OCI-LY1 (cell line): ENCODE results near the gene SLC12A3.
A peak's percentile ranks its signal among the peaks of the same experiment; 100 is the strongest.

Experiments used
- H2AFZ ChIP-seq: fragments of 200-600 bp; sonication (generic), shearing (Covaris generic); 2 replicates; pipeline ENCODE4 v1.6.0; 2014; ENCODE audit warnings: antibody characterized with exemption, mild to moderate bottlenecking, low read length
- H3F3A ChIP-seq: fragments of 200-600 bp; sonication (generic), shearing (Covaris generic); 2 replicates; pipeline ENCODE4 v1.6.0; 2014; ENCODE audit warnings: mild to moderate bottlenecking, antibody characterized with exemption, low read length, moderate library complexity; ENCODE audit not compliant: insufficient read depth
- H3K27ac ChIP-seq: fragments of 200-600 bp; sonication (generic); 2 replicates; pipeline ENCODE4 v1.5.1; 2014; ENCODE audit warnings: low read length, mixed run types, mild to moderate bottlenecking, low read depth; ENCODE audit not compliant: poor library complexity, severe bottlenecking
- H3K27me3 ChIP-seq: fragments of 200-600 bp; sonication (generic); 2 replicates; pipeline ENCODE4 v1.6.0; 2014; ENCODE audit warnings: antibody characterized with exemption, mild to moderate bottlenecking, low read length, moderate library complexity; ENCODE audit not compliant: insufficient read depth
- H3K36me3 ChIP-seq: fragments of 200-600 bp; sonication (generic); 2 replicates; pipeline ENCODE4 v1.6.1; 2014; ENCODE audit warnings: mild to moderate bottlenecking, antibody characterized with exemption, low read length, moderate library complexity, mixed read lengths; ENCODE audit not compliant: insufficient read depth
- H3K4me1 ChIP-seq: fragments of 200-600 bp; sonication (generic); 2 replicates; pipeline ENCODE4 v1.5.1; 2014; ENCODE audit warnings: mild to moderate bottlenecking, low read length, moderate library complexity; ENCODE audit not compliant: insufficient read depth, severe bottlenecking
- H3K4me2 ChIP-seq: fragments of 200-600 bp; sonication (generic), shearing (Covaris generic); 2 replicates; pipeline ENCODE4 v1.6.1; 2014; ENCODE audit warnings: low read length
- H3K4me3 ChIP-seq: fragments of 200-600 bp; sonication (generic); 2 replicates; pipeline ENCODE4 v1.5.1; 2014; ENCODE audit warnings: low read length, low read depth, mild to moderate bottlenecking, mixed read lengths; ENCODE audit not compliant: poor library complexity, severe bottlenecking
- H3K79me2 ChIP-seq: fragments of 200-600 bp; shearing (Covaris generic); 2 replicates; pipeline ENCODE4 v1.6.1; 2016; ENCODE audit warnings: mixed run types, low read length, mixed read lengths; ENCODE audit not compliant: insufficient read depth
- H3K9ac ChIP-seq: fragments of 200-600 bp; sonication (generic), shearing (Covaris generic); 2 replicates; pipeline ENCODE4 v1.6.1; 2014; ENCODE audit warnings: mild to moderate bottlenecking, low read length, mixed read lengths
- H3K9me2 ChIP-seq: fragments of 200-600 bp; sonication (generic), shearing (Covaris generic); 2 replicates; pipeline ENCODE4 v1.6.1; 2014; ENCODE audit warnings: low read depth, mild to moderate bottlenecking, low read length, mixed read lengths
- H3K9me3 ChIP-seq: fragments of 200-600 bp; shearing (Covaris generic); 2 replicates; pipeline ENCODE4 v1.6.1; 2014; ENCODE audit warnings: low read length, mixed read lengths
- H4K20me1 ChIP-seq: fragments of 200-600 bp; sonication (generic), shearing (Covaris generic); 2 replicates; pipeline ENCODE4 v1.6.0; 2016; ENCODE audit warnings: mild to moderate bottlenecking, low read length; ENCODE audit not compliant: insufficient read depth
- CTCF ChIP-seq: fragments of 200-600 bp; sonication (generic), shearing (Covaris generic); IDR thresholded peaks from 2 replicates; pipeline ENCODE4 v1.5.1; 2017; ENCODE audit warnings: mild to moderate bottlenecking, antibody characterized with exemption, low read length, moderate library complexity, mixed read lengths
- EZH2 ChIP-seq: fragments of 200-600 bp; sonication (generic), shearing (Covaris generic); IDR thresholded peaks from 2 replicates; pipeline ENCODE4 v1.8.0; 2017; ENCODE audit warnings: borderline replicate concordance, mixed run types, mild to moderate bottlenecking, antibody characterized with exemption, low read length, moderate library complexity, mixed read lengths

Gene SLC12A3

GRCh38 chr16:56916571-56917403 lies 51.8 kb downstream of the SLC12A3 start:
- Histone ChIP-seq H3K27ac (peak overlapping the region; percentile 73), H3K9me3 (no peaks in the 10 kb centered on the region), H3K36me3 (no peaks in the 10 kb centered on the region), H3K4me1 (peaks cover 56% of the 10 kb centered on the region), H3K9ac (peak overlapping the region; percentile 9; the same call in 1 of the 2 replicates), H3K79me2 (no peaks in the 10 kb centered on the region), H2AFZ (no peak overlapping the region), H3K4me3 (peak overlapping the region; percentile 1), H3K4me2 (peak overlapping the region; percentile 47), H3K9me2 (no peaks in the 10 kb centered on the region), H3K27me3 (no peaks in the 10 kb centered on the region), H4K20me1 (no peaks in the 10 kb centered on the region), H3F3A (no peaks in the 10 kb centered on the region)
- TF ChIP-seq CTCF = no peak
- TF ChIP-seq EZH2 = no peak

GRCh38 chr16:56918467-56919012 lies 53.5 kb downstream of the SLC12A3 start:
- H3K4me2 ChIP-seq = no peak overlapping the region
- H3K4me3 ChIP-seq = no peak overlapping the region
- no peak for TF ChIP-seq CTCF
- no peak for TF ChIP-seq EZH2
- H3K27me3 ChIP-seq = no peaks in the 10 kb centered on the region
- no peaks in the 10 kb centered on the region for H3K36me3 ChIP-seq
- H2AFZ ChIP-seq = no peak overlapping the region
- H3K9me2 ChIP-seq = no peaks in the 10 kb centered on the region
- H3F3A ChIP-seq = no peaks in the 10 kb centered on the region
- H3K79me2 ChIP-seq = no peaks in the 10 kb centered on the region
- H3K4me1 ChIP-seq = peaks cover 39% of the 10 kb centered on the region
- no peak overlapping the region for H3K9ac ChIP-seq
- no peaks in the 10 kb centered on the region for H4K20me1 ChIP-seq
- peak overlapping the region; percentile 73 for H3K27ac ChIP-seq
- H3K9me3 ChIP-seq = no peaks in the 10 kb centered on the region

GRCh38 chr16:56919099-56919800 lies 54.2 kb downstream of the SLC12A3 start:
- Histone ChIP-seq H3K9ac (no peak overlapping the region), H3F3A (no peaks in the 10 kb centered on the region), H3K79me2 (no peaks in the 10 kb centered on the region), H3K9me2 (no peaks in the 10 kb centered on the region), H2AFZ (no peak overlapping the region), H3K27me3 (no peaks in the 10 kb centered on the region), H3K36me3 (no peaks in the 10 kb centered on the region), H4K20me1 (no peaks in the 10 kb centered on the region), H3K9me3 (no peaks in the 10 kb centered on the region), H3K4me3 (no peak overlapping the region), H3K27ac (no peak overlapping the region), H3K4me1 (peaks cover 39% of the 10 kb centered on the region), H3K4me2 (no peak overlapping the region)
- TF ChIP-seq CTCF (no peak), EZH2 (no peak)
